RWPE1 (cell line): ENCODE measurements around the gene SMAGP.

Experiments
- CTCF ChIA-PET: fragments of 350-600 bp; sonication (Branson Sonifier 250); formaldehyde crosslinking; extraction: SDS; loops from one replicate; lab custom pipeline; 2021; lab: Yijun Ruan, JAX
- POLR2A ChIA-PET: fragments of 400-600 bp; formaldehyde crosslinking; extraction: SDS; loops from one replicate; lab custom pipeline; 2020; ENCODE audit warnings: antibody characterized with exemption; ENCODE audit not compliant: low non-redundant PET; lab: Yijun Ruan, JAX
- DNase-seq: peaks from one replicate; pipeline ENCODE4 v3.0.0; 2012; ENCODE audit warnings: low spot score
- H3K27ac ChIP-seq: fragments of 450-650 bp; 2 replicates; pipeline ENCODE4 v1.5.1; 2017
- CTCF ChIP-seq: fragments of 450-650 bp; conservative IDR thresholded peaks from 2 replicates; pipeline ENCODE4 v1.5.1; 2017; ENCODE audit warnings: low read depth, mild to moderate bottlenecking

The SMAGP gene

GRCh38 chr12:51242876-51243275, 27.3 kb downstream of the SMAGP start:
- ChIA-PET POLR2A (no interaction called here), CTCF (interaction anchor here (0.6 kb wide), 1 partner anchor 478 kb away, joined by 3 read pairs; no protein-coding TSS in a partner anchor)
- no peak for DNase-seq
- TF ChIP-seq CTCF: no peak
- no peak overlapping the region for H3K27ac ChIP-seq

GRCh38 chr12:51242120-51242519, 28.1 kb downstream of the SMAGP start:
- H3K27ac ChIP-seq: no peak overlapping the region
- POLR2A ChIA-PET: no interaction called here
- no peak for TF ChIP-seq CTCF
- CTCF ChIA-PET: interaction anchor here (0.7 kb wide), 1 partner anchor 35 kb away, joined by 10 read pairs; no protein-coding TSS in a partner anchor
- no peak for DNase-seq

- ChIA-PET POLR2A (no interaction called here), CTCF (no interaction called here)
- no peak for TF ChIP-seq CTCF
- no peak for DNase-seq
- no peak overlapping the region for H3K27ac ChIP-seq
Observed at GRCh38 chr12:51240971-51241370, 29.2 kb downstream of the SMAGP start.

GRCh38 chr12:51238510-51239334, 31.5 kb downstream of the SMAGP start, which contains the start of gene DAZAP2:
Gene DAZAP2, plus strand, starts transcription at chr12:51238826. Its CDS starts 82 bp downstream, at chr12:51238908.
- peak within 1 kb of the TSS; percentile 97 for H3K27ac ChIP-seq
- peak; percentile 24; the same call in 1 of the 2 replicates for TF ChIP-seq CTCF
- CTCF ChIA-PET: interaction anchor here (0.6 to 1.3 kb wide), 6 partner anchors 20 to 166 kb away, joined by 3 to 5 read pairs (median 3); partner anchors contain the start of gene CSRNP2
- peak; percentile 98 for DNase-seq
- POLR2A ChIA-PET: interaction anchor here (0.5 to 1.7 kb wide), 6 partner anchors 20 to 646 kb away, joined by 3 to 8 read pairs (median 3); no protein-coding TSS in a partner anchor

GRCh38 chr12:51238037-51238509, 32.1 kb downstream of the SMAGP start:
- TF ChIP-seq CTCF: no peak
- DNase-seq: no peak
- peak overlapping the region; percentile 97 for H3K27ac ChIP-seq
- ChIA-PET CTCF (interaction anchor here (0.6 to 1.3 kb wide), 4 partner anchors 20 to 156 kb away, joined by 3 read pairs; partner anchors contain the start of gene CSRNP2), POLR2A (interaction anchor here (0.6 to 1.7 kb wide), 5 partner anchors 19 to 169 kb away, joined by 3 to 8 read pairs (median 3); no protein-coding TSS in a partner anchor)

- CTCF ChIA-PET: no interaction called here
- H3K27ac ChIP-seq: no peak overlapping the region
- POLR2A ChIA-PET: no interaction called here
Observed at GRCh38 chr12:51234530-51234929, 35.7 kb downstream of the SMAGP start.

More at GRCh38 chr12:51234530-51234929, 35.7 kb downstream of the SMAGP start:
- TF ChIP-seq CTCF: no peak
- DNase-seq: no peak
